ENCODE measurements around the gene GPC6.

The GPC6 gene

GRCh38 chr13:93517658-93518057 lies 291.1 kb downstream of the GPC6 start:
- Histone ChIP-seq H3K27ac (ENCODE audit: poor library complexity, severe bottlenecking) (no peak overlapping the region), H3K36me3 (ENCODE audit: low read depth) (no peaks in the 10 kb centered on the region), H3K27me3 (ENCODE audit: insufficient read depth, poor library complexity, severe bottlenecking) (no peaks in the 10 kb centered on the region), H3K4me3 (ENCODE audit: severe bottlenecking) (no peak overlapping the region), H3K4me1 (ENCODE audit: insufficient read depth, poor library complexity, severe bottlenecking) (no peaks in the 10 kb centered on the region), H3K9me3 (ENCODE audit: severe bottlenecking) (no peaks in the 10 kb centered on the region)
- no peak for DNase-seq (ENCODE audit: low spot score)
- ATAC-seq (ENCODE audit: low read depth), result no peak
- TF ChIP-seq CTCF (IDR thresholded peaks at IDR 0.05; ENCODE audit: poor library complexity, severe bottlenecking), result no peak

- ATAC-seq (ENCODE audit: low read depth), result no peak
- Histone ChIP-seq H3K36me3 (ENCODE audit: low read depth) (no peaks in the 10 kb centered on the region), H3K4me1 (ENCODE audit: insufficient read depth, poor library complexity, severe bottlenecking) (no peaks in the 10 kb centered on the region)
Measured at GRCh38 chr13:93521307-93521706, 294.7 kb downstream of the GPC6 start.

GRCh38 chr13:93522501-93522900 lies 295.9 kb downstream of the GPC6 start:
- H3K27ac ChIP-seq (ENCODE audit: poor library complexity, severe bottlenecking), result no peak overlapping the region
- no peaks in the 10 kb centered on the region for H3K4me1 ChIP-seq (ENCODE audit: insufficient read depth, poor library complexity, severe bottlenecking)

More at GRCh38 chr13:93521307-93521706, 294.7 kb downstream of the GPC6 start:
- no peak overlapping the region for H3K4me3 ChIP-seq (ENCODE audit: severe bottlenecking)
- no peaks in the 10 kb centered on the region for H3K9me3 ChIP-seq (ENCODE audit: severe bottlenecking)
- DNase-seq (ENCODE audit: low spot score), result no peak
- H3K27me3 ChIP-seq (ENCODE audit: insufficient read depth, poor library complexity, severe bottlenecking), result no peaks in the 10 kb centered on the region
- no peak overlapping the region for H3K27ac ChIP-seq (ENCODE audit: poor library complexity, severe bottlenecking)
- TF ChIP-seq CTCF (IDR thresholded peaks at IDR 0.05; ENCODE audit: poor library complexity, severe bottlenecking), result no peak

GRCh38 chr13:93525087-93525486 lies 298.5 kb downstream of the GPC6 start:
- Histone ChIP-seq H3K27me3 (ENCODE audit: insufficient read depth, poor library complexity, severe bottlenecking) (no peaks in the 10 kb centered on the region), H3K9me3 (ENCODE audit: severe bottlenecking) (no peaks in the 10 kb centered on the region), H3K4me3 (ENCODE audit: severe bottlenecking) (no peak overlapping the region), H3K4me1 (ENCODE audit: insufficient read depth, poor library complexity, severe bottlenecking) (no peaks in the 10 kb centered on the region), H3K36me3 (ENCODE audit: low read depth) (no peaks in the 10 kb centered on the region), H3K27ac (ENCODE audit: poor library complexity, severe bottlenecking) (no peak overlapping the region)
- no peak for ATAC-seq (ENCODE audit: low read depth)
- no peak for TF ChIP-seq CTCF (IDR thresholded peaks at IDR 0.05; ENCODE audit: poor library complexity, severe bottlenecking)
- no peak for DNase-seq (ENCODE audit: low spot score)

More at GRCh38 chr13:93522501-93522900, 295.9 kb downstream of the GPC6 start:
- no peak for ATAC-seq (ENCODE audit: low read depth)
- Histone ChIP-seq H3K9me3 (ENCODE audit: severe bottlenecking) (no peaks in the 10 kb centered on the region), H3K4me3 (ENCODE audit: severe bottlenecking) (no peak overlapping the region), H3K27me3 (ENCODE audit: insufficient read depth, poor library complexity, severe bottlenecking) (no peaks in the 10 kb centered on the region), H3K36me3 (ENCODE audit: low read depth) (no peaks in the 10 kb centered on the region)
- no peak for TF ChIP-seq CTCF (IDR thresholded peaks at IDR 0.05; ENCODE audit: poor library complexity, severe bottlenecking)
- DNase-seq (ENCODE audit: low spot score), result no peak

GRCh38 chr13:93527748-93528297 lies 301.2 kb downstream of the GPC6 start:
- ATAC-seq (ENCODE audit: low read depth) (no peak), DNase-seq (ENCODE audit: low spot score) (no peak)
- Histone ChIP-seq H3K27me3 (ENCODE audit: insufficient read depth, poor library complexity, severe bottlenecking) (no peaks in the 10 kb centered on the region), H3K36me3 (ENCODE audit: low read depth) (no peaks in the 10 kb centered on the region), H3K9me3 (ENCODE audit: severe bottlenecking) (no peaks in the 10 kb centered on the region), H3K4me3 (ENCODE audit: severe bottlenecking) (no peak overlapping the region), H3K4me1 (ENCODE audit: insufficient read depth, poor library complexity, severe bottlenecking) (no peaks in the 10 kb centered on the region), H3K27ac (ENCODE audit: poor library complexity, severe bottlenecking) (no peak overlapping the region)
- TF ChIP-seq CTCF (IDR thresholded peaks at IDR 0.05; ENCODE audit: poor library complexity, severe bottlenecking), result no peak
